ENCODE data around the gene PDE4D. TPM values are rescaled to one million over a fixed set of nuclear protein-coding genes. Genes with fewer than 3 reads are reported as not detected.

The PDE4D gene
- total RNA-seq, 2 experiments from 2014 or later: 164 to 175 TPM

DNA sequence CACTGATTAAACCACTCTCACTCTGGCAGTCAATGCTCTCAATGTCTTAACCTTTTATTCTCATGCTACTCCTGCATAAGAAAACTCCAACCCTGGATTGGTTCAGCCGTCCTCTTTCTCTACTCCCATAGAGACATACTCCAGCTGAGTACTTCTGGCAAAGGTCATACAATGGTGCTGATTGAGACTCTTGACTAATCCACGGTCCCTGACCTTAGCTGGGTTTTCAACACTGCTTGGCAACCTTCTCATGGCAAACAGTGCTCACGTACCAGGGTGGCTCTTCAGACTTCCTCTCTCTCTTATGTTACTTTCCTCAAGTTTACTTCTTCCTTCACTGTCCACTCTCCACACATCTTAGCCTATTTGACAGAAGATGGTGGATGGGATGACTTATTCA is 963.0 kb downstream of the PDE4D start:
- CTCF ChIA-PET: no interaction called here
- Mint-ChIP-seq H3K9me3 (peaks cover 3% of the 10 kb centered on the region), H3K27ac (no peak overlapping the region), H3K27me3 (peaks cover 4% of the 10 kb centered on the region), H3K4me1 (ENCODE audit: low read depth) (peaks cover 38% of the 10 kb centered on the region), H3K36me3 (ENCODE audit: low read depth) (no peaks in the 10 kb centered on the region), H3K4me3 (no peak overlapping the region)
- ATAC-seq (ENCODE audit: poor library complexity): no peak
- intact Hi-C loops (cut with DNase I, micrococcal nuclease): loop anchor here in 1 of 2 experiments (5.0 kb wide), 1 partner anchor 47 kb away; no protein-coding TSS in a partner anchor
- POLR2A ChIA-PET: no interaction called here
- no peaks in the 10 kb centered on the region for H3K9me3 ChIP-seq (ENCODE audit: control insufficient read depth in 1 of 2, insufficient read depth in 1 of 2, low read length in 2 of 2)
- peaks cover 17% of the 10 kb centered on the region for H3K4me1 ChIP-seq (ENCODE audit: insufficient read depth, low read length)
- H3K27me3 ChIP-seq (ENCODE audit: control insufficient read depth in 1 of 2, insufficient read depth in 2 of 2, low read length in 2 of 2): no peaks in the 10 kb centered on the region
- no peak for DNase-seq
- H3K36me3 ChIP-seq (ENCODE audit: insufficient read depth, low read length): no peaks in the 10 kb centered on the region
- TF ChIP-seq, protein P1, sequence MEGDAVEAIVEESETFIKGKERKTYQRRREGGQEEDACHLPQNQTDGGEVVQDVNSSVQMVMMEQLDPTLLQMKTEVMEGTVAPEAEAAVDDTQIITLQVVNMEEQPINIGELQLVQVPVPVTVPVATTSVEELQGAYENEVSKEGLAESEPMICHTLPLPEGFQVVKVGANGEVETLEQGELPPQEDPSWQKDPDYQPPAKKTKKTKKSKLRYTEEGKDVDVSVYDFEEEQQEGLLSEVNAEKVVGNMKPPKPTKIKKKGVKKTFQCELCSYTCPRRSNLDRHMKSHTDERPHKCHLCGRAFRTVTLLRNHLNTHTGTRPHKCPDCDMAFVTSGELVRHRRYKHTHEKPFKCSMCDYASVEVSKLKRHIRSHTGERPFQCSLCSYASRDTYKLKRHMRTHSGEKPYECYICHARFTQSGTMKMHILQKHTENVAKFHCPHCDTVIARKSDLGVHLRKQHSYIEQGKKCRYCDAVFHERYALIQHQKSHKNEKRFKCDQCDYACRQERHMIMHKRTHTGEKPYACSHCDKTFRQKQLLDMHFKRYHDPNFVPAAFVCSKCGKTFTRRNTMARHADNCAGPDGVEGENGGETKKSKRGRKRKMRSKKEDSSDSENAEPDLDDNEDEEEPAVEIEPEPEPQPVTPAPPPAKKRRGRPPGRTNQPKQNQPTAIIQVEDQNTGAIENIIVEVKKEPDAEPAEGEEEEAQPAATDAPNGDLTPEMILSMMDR (IDR thresholded peaks at IDR 0.05): no peak
- H3K4me3 ChIP-seq (ENCODE audit: low read length): no peak overlapping the region
- no peak overlapping the region for H3K27ac ChIP-seq (ENCODE audit: low read depth in 1 of 2, low read length in 2 of 2)

DNA sequence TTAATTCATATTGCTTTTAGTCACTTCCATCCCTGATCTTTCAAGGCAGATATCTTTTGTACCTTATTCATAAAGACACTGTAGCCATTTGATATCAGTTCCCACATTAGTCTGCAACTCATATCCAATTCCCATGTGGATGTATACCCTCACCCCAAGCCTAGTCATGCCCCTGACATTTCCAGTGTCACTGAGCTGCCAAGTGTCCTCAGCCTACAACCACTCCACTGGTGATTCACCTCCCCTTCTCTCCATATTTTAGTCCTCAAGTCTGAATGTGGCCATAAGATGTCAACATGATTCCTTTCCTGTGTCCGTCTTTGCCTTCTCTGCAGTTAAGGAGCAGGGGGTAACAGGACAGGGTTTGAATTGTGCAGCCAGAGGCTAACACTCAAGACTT is 963.8 kb downstream of the PDE4D start:
- ATAC-seq (ENCODE audit: poor library complexity) (no peak), DNase-seq (no peak)
- H3K27ac ChIP-seq (ENCODE audit: low read depth in 1 of 2, low read length in 2 of 2): no peak overlapping the region
- H3K9me3 Mint-ChIP-seq: peaks cover 3% of the 10 kb centered on the region
- H3K4me1 ChIP-seq (ENCODE audit: insufficient read depth, low read length): peaks cover 15% of the 10 kb centered on the region
- H3K4me1 Mint-ChIP-seq (ENCODE audit: low read depth): peaks cover 32% of the 10 kb centered on the region
- intact Hi-C loops (cut with DNase I, micrococcal nuclease): loop anchor here in 1 of 2 experiments (5.0 kb wide), 1 partner anchor 48 kb away; no protein-coding TSS in a partner anchor
- CTCF ChIA-PET: no interaction called here
- POLR2A ChIA-PET: no interaction called here
- H3K27ac Mint-ChIP-seq: no peak overlapping the region
- H3K4me3 Mint-ChIP-seq: no peak overlapping the region
- H3K36me3 Mint-ChIP-seq (ENCODE audit: low read depth): no peaks in the 10 kb centered on the region
- no peaks in the 10 kb centered on the region for H3K36me3 ChIP-seq (ENCODE audit: insufficient read depth, low read length)
- H3K9me3 ChIP-seq (ENCODE audit: control insufficient read depth in 1 of 2, insufficient read depth in 1 of 2, low read length in 2 of 2): no peaks in the 10 kb centered on the region
- H3K27me3 Mint-ChIP-seq: peaks cover 4% of the 10 kb centered on the region
- TF ChIP-seq, protein P1 (IDR thresholded peaks at IDR 0.05): no peak
- no peak overlapping the region for H3K4me3 ChIP-seq (ENCODE audit: low read length)
- H3K27me3 ChIP-seq (ENCODE audit: control insufficient read depth in 1 of 2, insufficient read depth in 2 of 2, low read length in 2 of 2): no peaks in the 10 kb centered on the region

DNA sequence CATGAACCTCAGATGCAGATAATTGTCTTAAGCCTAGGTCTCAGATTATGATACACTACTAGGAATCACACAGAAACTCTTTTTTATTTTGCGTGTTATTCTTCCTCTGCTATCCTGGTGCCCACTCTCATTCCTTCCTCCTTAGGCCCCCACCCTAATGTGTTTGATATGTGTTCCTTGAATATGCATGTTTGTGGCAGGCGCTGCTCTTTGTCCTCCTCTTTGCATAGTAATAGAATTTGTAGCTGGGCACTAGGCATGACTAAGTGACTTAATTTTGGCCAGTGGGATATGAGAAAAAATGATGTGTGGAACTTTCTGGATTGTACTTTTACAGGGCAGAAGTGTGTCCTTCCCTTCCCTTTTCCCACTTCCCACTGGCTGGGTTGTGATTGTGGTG is 965.6 kb downstream of the PDE4D start:
- Histone ChIP-seq H3K27me3 (ENCODE audit: control insufficient read depth in 1 of 2, insufficient read depth in 2 of 2, low read length in 2 of 2) (no peaks in the 10 kb centered on the region), H3K27ac (ENCODE audit: low read depth in 1 of 2, low read length in 2 of 2) (no peak overlapping the region), H3K9me3 (ENCODE audit: control insufficient read depth in 1 of 2, insufficient read depth in 1 of 2, low read length in 2 of 2) (no peaks in the 10 kb centered on the region), H3K4me1 (ENCODE audit: insufficient read depth, low read length) (no peaks in the 10 kb centered on the region), H3K4me3 (ENCODE audit: low read length) (no peak overlapping the region), H3K36me3 (ENCODE audit: insufficient read depth, low read length) (no peaks in the 10 kb centered on the region)
- Mint-ChIP-seq H3K9me3 (no peaks in the 10 kb centered on the region), H3K4me3 (no peak overlapping the region), H3K4me1 (ENCODE audit: low read depth) (peaks cover 14% of the 10 kb centered on the region), H3K36me3 (ENCODE audit: low read depth) (no peaks in the 10 kb centered on the region), H3K27ac (no peak overlapping the region), H3K27me3 (peaks cover 4% of the 10 kb centered on the region)
- TF ChIP-seq, protein P1 (IDR thresholded peaks at IDR 0.05): no peak
- DNase-seq (no peak), ATAC-seq (ENCODE audit: poor library complexity) (no peak)
- POLR2A ChIA-PET: no interaction called here
- CTCF ChIA-PET: no interaction called here
- intact Hi-C loops (cut with DNase I, micrococcal nuclease): no loop called here
